Neutrophil (primary cell): Measurements from ENCODE around the gene CMBL.

Source experiments
- H3K27ac ChIP-seq: fragments of 200-600 bp; sonication (generic); 2 replicates; pipeline ENCODE4 v1.5.1; 2016; ENCODE audit warnings: mild to moderate bottlenecking, moderate library complexity
- H3K27me3 ChIP-seq: fragments of 200-600 bp; sonication (generic); 2 replicates; pipeline ENCODE4 v1.6.0; 2016; ENCODE audit warnings: mild to moderate bottlenecking
- H3K36me3 ChIP-seq: fragments of 200-600 bp; sonication (generic); 2 replicates; pipeline ENCODE4 v1.5.1; 2017
- H3K4me1 ChIP-seq, 2 experiments: fragments of 200-600 bp in 1 of 2; sonication (generic) in 1 of 2; 1 replicate in 1 of 2; 2 replicates in 1 of 2; pipeline versions ENCODE4 v1.5.1 to v1.6.1; 2013 to 2016; ENCODE audit warnings: low read depth in 1 of 2, low read length in 1 of 2, mild to moderate bottlenecking in 1 of 2, moderate library complexity in 1 of 2; ENCODE audit not compliant: control insufficient read depth in 1 of 2, insufficient read depth in 1 of 2
- H3K4me3 ChIP-seq, 2 experiments: fragments of 200-600 bp in 1 of 2; sonication (generic) in 1 of 2; 1 replicate in 1 of 2; 2 replicates in 1 of 2; pipeline ENCODE4 v1.5.1; 2013 to 2016; ENCODE audit warnings: low read depth in 1 of 2, low read length in 1 of 2, mild to moderate bottlenecking in 1 of 2, moderate library complexity in 1 of 2
- H3K9me3 ChIP-seq: fragments of 200-600 bp; sonication (generic); 2 replicates; pipeline ENCODE4 v1.5.1; 2016
- CTCF ChIP-seq: fragments of 200-600 bp; sonication (generic); IDR thresholded peaks from 2 replicates; pipeline ENCODE4 v1.5.1; 2016; ENCODE audit warnings: antibody characterized with exemption

Gene CMBL

GRCh38 chr5:10283927-10284635, 23.6 kb downstream of the CMBL start:
- peak; percentile 91 for TF ChIP-seq CTCF
- no peaks in the 10 kb centered on the region for H3K9me3 ChIP-seq

DNA sequence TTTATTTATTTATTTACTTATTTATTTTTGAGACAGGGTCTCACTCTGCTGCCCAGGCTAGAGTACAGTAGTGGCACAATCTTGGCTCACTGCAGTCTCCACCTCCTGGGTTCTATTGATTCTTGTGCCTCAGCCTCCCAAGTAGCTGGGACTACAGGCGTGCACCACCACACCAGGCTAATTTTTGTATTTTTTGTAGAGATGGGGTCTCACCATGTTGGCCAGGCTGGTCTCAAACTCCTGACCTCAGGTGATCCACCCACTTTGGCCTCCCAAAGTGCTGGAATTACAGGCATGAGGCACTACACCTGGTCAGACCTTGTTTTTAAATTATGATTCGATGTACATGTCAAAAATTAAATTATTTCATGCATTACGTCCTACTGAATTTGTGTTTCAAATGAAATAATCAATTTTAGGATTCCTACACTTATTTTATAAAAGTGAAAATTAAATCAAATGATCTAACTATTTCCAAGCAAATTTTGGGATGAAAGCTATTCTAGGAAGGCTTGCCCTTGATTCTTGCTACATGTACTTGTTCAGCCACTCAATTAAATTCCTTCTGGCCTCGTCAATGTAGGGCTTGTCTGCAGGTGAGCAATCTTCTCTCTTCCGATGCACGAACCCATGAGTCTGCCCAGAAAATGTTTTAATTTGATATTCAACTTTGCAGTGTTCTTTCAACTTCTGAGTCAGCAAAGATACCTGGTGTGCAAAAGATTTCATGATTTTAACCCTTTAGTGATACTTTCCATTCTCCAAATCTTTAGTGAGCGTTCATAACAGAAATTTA, 27.6 kb downstream of the CMBL start:
- Histone ChIP-seq H3K9me3 (no peaks in the 10 kb centered on the region), H3K27ac (no peak overlapping the region), H3K27me3 (no peaks in the 10 kb centered on the region), H3K36me3 (no peaks in the 10 kb centered on the region), H3K4me3 (no peak overlapping the region), H3K4me1 (peaks cover 4 to 9% of the 10 kb centered on the region in 2 experiments)
- TF ChIP-seq CTCF = no peak

More at GRCh38 chr5:10283927-10284635, 23.6 kb downstream of the CMBL start:
- no peaks in the 10 kb centered on the region for H3K36me3 ChIP-seq
- H3K27ac ChIP-seq = no peak overlapping the region
- peaks cover 0 to 5% of the 10 kb centered on the region in 2 experiments for H3K4me1 ChIP-seq
- H3K27me3 ChIP-seq = no peaks in the 10 kb centered on the region
- H3K4me3 ChIP-seq = no peak overlapping the region

GRCh38 chr5:10279328-10279727, 28.4 kb downstream of the CMBL start:
- H3K9me3 ChIP-seq = no peaks in the 10 kb centered on the region
- H3K36me3 ChIP-seq = no peaks in the 10 kb centered on the region
- H3K27ac ChIP-seq = no peak overlapping the region
- H3K4me3 ChIP-seq = no peak overlapping the region
- H3K27me3 ChIP-seq = no peaks in the 10 kb centered on the region
- peaks cover 4 to 9% of the 10 kb centered on the region in 2 experiments for H3K4me1 ChIP-seq
- no peak for TF ChIP-seq CTCF

- Histone ChIP-seq H3K27ac (no peak overlapping the region), H3K27me3 (no peaks in the 10 kb centered on the region), H3K4me3 (no peak overlapping the region), H3K4me1 (peaks cover 4% of the 10 kb centered on the region in 2 experiments), H3K36me3 (no peaks in the 10 kb centered on the region), H3K9me3 (no peaks in the 10 kb centered on the region)
- no peak for TF ChIP-seq CTCF
These were observed 28.9 kb downstream of the CMBL start for GRCh38 chr5:10278658-10279279.

GRCh38 chr5:10277773-10278630, 29.7 kb downstream of the CMBL start:
- Histone ChIP-seq H3K27ac (no peak overlapping the region), H3K4me1 (peaks cover 4% of the 10 kb centered on the region in 2 experiments), H3K4me3 (no peak overlapping the region), H3K36me3 (no peaks in the 10 kb centered on the region), H3K27me3 (no peaks in the 10 kb centered on the region), H3K9me3 (no peaks in the 10 kb centered on the region)
- no peak for TF ChIP-seq CTCF
